CD4-positive, alpha-beta T cell treated with Interleukin-15 for 1 hour (primary cell): ENCODE measurements around the gene CASP6.
"Not testable (repeated sequence)": the region's sequence is repeated elsewhere in the genome, so short reads cannot be mapped to it uniquely, and the experiment has no call there.

Experiments
- DNase-seq: peaks from one replicate; pipeline ENCODE4 v3.0.0-alpha.2; 2020

Gene CASP6

DNA sequence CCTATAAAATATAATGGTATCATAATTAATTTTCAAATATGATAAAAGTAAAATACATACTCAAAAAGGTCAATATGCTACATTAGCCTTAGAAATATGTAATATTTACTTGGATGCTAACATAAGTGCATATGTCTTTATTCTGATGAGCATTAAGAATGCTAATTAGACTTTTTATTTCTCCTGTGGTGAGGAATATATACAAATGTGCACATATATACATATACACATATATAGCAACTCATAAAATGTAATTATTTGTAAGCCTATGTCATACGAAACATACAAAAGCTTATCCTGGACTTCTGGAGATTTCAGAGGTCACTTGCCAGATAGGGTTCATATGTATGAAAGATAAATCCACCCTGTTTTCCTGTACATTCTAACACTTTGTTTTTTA lies 15.5 kb upstream of the CASP6 start:
- no peak for DNase-seq

DNA sequence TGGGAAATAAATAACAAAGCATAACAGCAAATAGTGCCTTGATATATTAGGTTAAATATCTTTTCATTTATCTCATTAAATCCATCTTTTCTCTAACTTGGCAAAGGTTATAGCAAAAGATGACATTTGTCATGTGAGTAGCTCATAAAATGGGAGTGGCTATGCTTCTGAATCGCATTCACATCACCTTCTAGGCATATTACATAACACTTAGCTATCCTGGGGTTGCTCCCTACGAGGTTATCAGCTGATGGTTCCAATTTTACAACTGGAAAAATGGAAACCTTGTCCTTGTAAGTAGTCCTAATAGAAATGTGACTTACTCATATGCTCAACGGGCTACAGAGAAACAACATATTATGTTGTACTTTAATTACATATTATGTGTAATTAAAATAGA lies 10.3 kb upstream of the CASP6 start:
- DNase-seq, result no peak

DNA sequence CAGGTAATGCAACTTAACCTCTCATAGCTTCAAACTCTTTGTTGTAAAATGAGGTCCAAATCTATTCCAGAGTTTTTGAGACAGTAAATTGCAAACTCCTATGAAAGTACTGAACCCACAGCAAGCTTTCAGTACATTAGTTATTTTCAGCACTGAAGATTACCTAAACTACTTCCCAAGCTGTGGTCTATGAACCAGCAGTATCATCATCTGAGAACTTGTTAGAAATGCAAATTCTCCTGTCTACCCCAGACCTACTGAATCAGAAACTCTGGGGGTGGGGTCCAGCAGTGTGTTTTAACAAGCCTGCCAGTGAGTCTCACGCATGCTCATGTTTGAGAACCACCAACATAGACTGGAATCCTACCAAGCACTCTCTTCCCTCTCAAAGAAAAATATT lies 5.7 kb upstream of the CASP6 start:
- no peak for DNase-seq

DNA sequence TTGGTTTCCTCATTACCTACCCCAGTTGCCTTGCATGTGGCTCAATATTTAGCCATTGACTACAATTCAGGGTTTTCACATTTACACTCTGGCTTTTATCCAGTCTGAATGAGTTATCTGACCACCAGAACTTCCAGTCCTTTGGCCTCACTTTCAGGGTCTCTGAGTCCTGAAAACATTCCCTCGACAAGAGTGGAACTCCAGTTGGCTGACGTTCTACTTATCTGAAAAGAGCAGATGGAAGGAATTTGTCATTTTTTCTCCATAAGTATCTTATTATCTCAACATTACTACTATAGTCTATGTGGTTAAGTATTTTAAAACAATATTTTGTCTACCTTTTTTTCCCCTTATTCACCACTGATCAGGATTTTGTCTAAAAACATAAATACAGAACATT lies 5.2 kb upstream of the CASP6 start:
- no peak for DNase-seq

DNA sequence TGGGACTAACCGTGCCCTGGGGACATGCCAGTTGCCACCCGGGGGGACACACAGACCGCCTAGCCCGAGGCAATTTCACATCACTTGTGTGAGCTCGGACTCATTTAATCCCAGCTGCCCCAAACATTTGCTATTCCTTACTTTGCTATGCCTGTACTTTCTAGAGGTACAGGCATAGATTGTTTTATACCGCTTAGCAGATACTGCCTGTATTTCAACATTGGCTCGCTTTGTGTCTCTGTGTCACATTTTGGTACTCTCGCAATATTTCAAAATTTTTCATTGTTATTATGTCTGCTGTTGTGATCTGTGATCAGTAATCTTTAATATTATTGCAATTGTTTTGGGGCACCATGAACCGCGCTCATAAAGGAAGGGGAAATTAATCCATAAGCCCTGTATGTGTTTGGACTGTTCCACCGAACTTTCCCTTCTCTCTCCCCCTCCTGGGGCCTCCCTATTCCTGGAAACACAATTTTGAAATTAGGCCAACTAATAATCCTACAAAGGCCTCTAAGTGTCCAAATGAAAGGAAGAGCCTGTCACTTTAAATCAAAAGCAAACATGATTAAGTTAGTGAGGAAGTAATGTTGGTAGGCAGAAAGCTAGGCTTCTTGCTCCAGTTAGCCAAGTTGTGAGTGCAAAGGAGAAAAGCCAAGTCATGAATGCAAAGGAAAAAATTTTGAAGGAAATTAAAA lies 568 bp upstream of the CASP6 start:
- no peak for DNase-seq

DNA sequence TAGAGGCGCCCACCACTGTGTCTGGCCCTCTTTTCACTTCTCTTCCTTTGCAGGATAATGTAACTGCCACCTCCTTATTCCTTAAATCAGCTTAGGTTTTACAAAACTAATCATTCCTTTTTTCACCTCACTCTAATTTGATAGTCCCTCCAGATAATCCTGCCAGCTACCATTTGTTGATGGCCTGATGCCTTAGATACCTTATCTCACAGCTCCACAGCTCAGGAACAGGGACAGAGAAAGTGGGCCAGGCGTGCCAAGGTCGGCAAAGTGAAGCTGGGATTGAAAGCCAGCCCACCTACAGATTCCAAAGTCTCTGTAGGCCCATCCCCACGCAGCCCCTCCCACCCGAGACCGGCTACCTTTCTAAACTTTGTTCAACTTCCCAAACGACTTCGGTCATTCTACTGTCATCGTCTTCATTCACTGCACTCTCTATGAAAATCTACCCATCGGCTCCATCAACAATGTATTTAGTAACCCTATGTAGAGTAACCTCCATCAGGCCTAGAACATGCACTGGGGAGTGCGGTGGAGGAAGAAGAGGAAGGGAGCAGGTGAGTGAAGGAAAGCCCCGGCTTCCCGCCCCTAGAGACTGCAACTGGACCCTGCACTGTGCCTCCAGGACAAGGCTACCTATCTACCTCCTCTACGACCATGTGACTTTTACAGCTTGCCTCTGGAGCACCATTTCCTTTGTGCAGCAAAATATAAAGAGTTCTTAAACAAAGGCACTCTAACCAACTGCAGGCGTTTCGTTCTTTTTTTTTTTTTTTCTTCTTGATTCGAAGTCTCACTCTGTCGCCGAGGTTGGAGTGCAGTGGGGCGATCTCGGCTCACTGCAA lies 1.5 kb downstream of the CASP6 start:
- DNase-seq, result no peak

DNA sequence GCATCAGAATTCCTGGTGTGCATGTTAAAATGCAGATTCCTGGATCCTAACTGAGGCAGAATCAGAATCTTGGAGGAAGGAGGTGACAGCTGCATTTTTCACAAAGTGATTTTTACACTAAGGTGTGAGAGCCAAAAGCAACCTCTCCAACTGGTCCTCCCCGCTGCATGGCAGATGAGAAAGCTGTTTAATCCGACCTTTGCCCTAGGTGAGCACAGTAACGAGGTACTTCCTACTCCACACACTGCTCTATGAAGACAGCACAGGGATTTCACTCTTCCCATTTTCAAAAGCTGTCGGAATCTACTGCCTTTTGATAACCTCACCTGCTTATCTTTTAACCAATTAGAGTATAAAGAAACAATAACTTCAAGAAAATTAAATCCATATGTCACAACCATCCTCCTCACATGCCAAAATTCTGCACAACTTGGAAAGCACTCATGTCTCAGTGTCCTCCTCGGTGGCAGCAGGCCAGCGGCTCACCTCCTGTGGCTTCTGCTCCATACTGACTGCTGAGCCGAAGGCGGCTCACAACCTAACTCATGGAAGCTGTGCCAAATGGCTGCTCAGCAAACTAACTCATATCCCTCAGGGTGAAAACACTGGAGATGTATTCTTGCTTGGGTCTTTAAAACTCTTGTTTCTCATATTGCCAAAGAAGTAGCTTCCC lies 3.6 kb downstream of the CASP6 start:
- DNase-seq, result no peak

DNA sequence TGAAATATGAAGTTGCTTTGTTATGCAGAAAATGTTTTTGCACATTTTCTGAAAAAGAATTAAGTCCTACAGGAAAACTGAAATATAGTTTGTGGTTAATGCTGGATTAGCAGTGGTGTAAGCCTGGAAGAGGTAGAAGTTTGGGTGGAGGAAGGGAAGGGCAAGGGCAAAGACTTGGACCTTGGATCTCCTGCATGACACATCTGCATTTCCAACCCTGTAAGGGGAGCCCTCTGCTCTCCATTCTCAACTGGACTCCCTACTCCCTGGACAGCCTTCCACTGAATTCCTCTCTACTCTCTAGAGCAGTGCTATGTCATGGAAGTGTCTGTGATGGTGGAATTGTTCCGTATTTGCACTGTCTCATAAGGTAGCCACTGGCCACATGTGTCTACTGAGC lies 4.6 kb downstream of the CASP6 start:
- DNase-seq, result no peak

DNA sequence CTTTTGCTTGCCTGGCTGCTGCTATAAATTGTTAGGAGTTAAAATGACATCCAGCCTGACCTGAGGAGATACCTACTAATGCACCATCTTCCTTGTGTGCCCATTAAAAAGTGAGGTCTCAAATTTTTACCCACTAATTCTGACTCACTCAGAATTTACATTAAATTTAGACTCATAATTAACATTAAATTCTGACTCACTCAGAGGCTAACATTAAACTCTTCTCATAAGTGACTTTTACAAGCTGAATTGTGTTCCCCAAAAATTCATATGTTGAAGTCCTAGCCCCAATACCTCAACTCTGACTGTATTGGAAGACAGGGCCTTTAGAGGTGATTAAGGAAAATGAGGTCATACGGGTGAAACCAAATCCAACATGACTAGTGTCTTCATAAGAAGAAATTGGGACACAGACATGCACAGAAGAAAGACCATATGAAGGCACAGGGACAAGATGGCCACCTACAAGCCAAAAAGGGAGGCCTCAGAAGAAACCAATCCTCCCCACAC lies 11.8 kb downstream of the CASP6 start:
- no peak for DNase-seq

DNA sequence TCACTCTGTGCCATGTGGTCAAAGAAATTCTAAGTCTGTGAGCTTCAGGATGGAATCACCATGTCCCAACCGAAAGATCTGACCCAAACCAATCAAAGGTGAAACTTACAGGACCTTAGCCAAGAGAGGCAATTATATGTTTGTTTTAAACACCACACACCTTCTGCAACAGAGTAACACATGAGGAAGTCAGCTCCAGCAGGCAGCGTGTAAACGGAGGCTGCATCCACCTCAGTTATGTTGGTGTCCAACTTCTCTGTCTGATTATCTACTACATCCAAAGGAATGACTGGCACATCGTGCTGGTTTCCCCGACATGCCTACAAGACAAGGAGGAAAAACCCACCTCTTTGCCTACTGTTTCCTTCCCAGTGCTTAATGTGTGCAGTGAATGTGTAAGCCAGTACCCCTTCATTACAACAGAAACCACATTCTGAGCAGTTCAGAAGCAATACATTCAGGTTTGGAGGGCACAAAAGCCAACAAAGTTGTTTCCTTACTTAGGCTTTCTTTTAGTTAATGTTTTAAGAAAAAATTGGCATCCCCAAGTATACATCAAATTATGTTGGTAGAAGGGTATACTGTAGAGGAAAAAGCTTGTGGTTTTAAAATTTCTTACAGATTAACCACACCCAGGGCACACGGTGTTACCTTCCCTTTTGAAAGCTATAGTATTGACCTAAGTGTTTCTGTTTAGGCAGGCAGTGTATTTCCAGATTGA lies 12.4 kb downstream of the CASP6 start:
- no peak for DNase-seq

DNA sequence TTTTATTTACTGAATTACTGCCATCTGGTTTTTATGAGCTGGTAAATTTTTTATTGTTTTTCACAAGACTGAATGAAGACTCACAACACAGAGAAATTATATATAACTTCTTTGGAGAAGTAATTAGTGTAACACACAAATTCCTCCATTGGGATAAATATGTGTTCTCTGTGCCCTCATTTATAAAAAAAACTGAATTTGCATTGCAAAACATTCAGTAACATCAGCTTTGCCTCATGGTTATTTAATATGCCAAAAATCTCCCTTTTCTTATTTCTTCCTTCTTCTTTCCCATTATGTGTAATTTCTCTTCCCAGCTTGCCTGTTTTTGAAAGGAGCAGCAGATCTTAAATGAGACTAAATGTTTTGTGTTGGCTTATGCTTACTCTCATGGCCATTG lies 18.5 kb downstream of the CASP6 start:
- no peak for DNase-seq

DNA sequence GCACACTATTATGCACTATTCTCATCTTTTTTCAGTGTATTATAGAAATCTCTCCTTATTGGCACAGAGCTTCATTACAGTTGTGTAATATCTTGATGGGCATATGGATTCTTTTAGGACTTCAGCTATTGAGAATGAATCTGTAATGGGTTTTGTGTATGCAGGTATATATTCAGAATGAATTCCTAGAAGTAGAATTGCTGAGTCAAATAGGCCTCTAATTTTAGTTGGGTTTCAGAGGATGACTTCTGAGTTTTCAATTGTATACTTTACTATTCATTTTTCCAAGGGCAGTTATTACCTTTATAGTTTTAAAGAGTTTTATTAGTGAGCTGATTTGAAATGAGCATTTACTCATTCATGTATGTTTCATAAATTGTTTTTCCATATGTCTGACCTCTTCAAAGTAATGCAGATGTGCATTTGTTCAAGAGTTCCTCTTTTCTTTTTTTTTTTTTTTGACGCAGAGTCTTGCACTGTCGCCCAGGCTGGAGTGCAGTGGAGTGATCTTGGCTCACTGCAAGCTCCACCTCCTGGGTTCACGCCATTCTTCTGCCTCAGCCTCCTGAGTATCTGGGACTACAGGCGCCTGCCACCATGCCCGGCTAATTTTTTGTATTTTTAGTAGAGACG lies 19.5 kb downstream of the CASP6 start:
- DNase-seq, result no peak

DNA sequence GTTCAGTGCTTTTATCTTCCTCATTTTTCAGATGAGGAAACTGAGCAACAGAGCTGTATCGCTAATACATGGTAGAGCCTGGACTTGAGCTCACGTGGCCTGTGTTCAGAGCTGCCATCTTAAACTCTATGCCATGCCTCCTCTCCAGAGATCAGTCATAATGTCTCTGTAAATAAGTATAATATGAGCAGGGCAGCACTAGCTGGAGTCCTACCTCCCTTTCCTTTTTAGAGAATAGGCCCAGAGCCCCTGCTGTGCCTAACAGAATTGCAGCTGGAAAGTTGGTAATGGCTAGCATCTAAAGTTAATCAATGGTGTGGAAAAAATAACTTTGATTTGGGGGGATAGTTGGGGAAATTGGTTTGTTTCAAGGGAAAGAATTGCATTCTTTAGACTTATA lies 20.4 kb downstream of the CASP6 start:
- no peak for DNase-seq

DNA sequence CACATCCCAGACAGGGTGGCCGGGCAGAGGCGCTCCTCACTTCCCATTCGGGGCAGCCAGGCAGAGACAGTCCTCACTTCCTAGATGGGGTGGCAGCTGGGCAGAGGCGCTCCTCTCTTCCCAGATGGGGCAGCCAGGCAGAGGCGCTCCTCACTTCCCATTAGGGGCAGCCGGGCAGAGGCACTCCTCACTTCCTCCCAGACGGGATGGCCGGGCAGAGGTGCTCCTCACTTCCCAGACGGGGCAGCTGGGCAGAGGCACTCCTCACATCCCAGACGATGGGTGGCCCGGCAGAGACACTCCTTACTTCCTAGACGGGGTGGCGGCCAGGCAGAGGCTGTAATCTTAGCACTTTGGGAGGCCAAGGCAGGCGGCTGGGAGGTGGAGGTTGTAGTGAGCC lies 24.3 kb downstream of the CASP6 start:
- DNase-seq, result not testable (repeated sequence)

DNA sequence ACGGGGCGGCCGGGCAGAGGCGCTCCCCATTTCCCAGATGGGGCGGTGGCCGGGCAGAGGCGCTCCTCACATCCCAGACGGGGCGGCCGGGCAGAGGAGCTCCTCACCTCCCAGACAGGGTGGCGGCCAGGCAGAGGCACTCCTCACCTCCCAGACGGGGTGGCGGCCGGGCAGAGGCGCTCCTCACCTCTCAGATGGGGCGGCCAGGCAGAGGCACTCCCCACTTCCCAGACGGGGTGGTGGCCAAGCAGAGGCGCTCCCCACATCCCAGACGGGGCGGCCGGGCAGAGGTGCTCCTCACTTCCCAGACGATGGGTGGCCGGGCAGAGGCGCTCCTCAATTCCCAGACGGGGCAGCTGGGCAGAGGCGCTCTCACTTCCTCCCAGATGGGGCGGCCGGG lies 24.8 kb downstream of the CASP6 start:
- DNase-seq, result not testable (repeated sequence)

DNA sequence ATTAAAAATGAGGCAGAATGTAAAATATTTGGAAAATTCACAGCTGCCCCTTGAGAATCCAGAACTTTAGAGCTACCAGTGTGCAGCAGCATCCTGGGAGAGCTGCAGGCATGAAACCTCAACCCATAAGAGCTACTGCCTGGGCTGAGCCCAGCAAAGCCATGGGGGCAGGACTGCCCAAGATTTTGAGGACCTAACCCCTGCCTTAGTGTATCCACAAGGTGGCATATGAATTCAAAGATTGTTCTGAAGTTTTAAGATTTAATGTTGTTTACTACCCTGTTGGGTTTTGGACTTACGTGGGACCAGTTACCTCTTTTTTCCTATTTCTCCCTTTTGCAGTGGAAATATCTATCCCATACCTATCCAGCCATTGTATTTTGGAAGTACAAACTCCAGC lies 26.4 kb downstream of the CASP6 start:
- no peak for DNase-seq

DNA sequence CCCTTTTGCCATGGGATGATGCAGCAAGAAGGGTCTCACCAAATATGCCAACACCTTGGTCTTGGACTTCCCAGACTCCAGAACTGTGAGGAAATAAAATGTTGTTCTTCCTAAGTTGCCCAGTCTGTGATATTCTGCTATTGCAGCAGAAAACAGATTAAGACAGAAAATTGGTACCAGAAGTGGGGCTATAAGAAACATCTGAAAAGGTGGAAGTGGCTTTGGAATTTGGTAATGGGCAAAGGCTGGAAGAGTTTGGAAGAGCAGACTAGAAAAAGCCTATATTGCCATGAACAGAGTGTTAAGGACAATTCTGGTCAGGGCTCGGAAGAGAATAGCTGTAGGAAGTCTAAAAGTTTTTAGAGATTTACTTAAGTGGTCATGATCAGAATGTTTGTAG lies 27.4 kb downstream of the CASP6 start:
- DNase-seq, result no peak

DNA sequence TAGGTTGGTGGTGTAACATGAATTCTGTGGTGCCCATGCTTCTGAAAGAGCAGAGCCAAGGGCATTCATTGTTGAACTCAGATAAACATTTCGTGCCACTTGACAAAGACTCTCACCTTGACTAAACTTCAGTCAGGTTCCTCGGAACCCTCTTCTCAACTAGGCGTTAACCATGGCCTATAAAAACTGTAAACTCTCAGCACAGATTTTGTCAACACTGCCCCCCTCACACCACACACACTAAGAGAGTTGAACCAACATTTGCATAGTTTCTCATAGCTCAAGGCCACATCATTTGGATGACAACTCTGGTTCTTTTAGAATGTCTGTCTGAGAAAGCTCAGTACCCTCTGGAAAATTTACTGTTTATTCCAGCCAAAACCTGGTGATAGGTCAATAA lies 28.1 kb downstream of the CASP6 start:
- DNase-seq, result no peak

DNA sequence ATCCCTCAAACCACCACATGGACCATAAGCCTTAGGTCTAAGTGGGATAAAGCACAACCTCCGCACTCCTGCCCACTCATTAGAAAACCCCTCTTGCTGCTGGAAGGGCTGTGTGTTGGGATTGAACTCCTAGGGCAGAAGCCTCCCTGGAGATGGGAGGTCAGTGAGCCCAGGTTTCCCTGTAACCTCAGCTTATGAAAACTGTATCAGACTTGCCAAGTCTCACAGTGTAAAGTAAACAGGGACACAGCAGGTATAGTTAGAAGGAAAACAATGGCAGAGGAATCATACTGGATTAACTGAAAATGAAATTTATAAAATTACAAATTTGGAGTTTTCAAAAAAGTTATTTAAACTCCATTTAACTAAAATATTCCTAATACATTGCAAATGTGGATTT lies 29.9 kb downstream of the CASP6 start:
- DNase-seq, result no peak

DNA sequence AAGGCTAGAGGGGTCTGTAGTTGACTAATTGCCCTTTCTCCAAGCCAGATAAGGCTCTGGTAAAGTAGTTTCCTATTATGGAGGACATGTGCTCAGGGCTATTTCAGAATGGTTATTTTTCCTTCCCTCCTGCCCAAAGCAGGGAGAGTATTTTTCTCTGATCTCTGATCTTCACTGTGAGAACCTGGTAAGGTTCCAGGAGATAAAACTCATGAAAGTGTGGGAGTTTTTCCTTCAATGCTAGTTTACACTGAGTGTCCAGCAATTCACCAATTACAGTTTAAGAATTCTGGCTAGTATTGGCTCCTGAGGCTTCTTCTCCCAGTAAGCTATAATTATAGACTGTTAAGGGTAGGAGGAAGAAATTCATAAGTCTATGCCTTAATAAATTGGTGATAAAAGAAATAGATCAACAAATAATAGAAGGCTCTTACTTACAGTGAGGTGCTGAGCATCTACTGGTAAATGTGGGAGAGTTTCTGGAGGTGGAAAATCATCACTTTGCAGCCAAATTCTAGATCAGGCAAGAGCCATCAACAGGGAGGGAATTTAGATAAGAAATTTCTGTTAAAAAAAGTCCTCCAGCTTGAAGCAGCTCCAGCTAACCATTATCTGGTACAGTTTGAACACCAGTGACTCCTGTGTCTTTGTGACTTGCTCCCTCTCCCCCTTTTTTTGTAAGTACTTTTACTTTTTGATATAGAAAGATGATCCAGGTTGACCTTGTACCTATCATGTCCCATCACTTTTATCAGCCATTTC lies 30.9 kb downstream of the CASP6 start:
- no peak for DNase-seq

DNA sequence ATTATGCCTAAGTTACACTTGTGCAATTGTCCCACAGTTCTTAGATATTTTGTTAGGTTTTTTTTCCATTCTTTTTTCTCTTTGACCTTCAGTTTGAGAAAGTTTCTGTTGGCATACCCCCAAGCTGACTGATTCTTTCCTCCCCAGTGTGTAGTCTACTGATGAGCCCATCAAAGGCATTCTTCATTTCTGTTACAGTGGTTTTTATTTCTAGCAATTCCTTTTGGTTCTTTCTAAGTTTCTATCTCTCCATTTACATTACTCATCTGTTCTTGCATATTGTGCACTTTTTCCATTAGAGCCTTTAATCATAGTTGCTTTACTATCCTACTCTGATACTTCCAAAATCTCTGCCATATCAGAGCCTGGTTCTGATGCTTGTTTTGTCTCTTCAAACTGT lies 31.9 kb downstream of the CASP6 start:
- DNase-seq, result no peak
